ENCODE measurements around the gene ATP2B2.

DNA sequence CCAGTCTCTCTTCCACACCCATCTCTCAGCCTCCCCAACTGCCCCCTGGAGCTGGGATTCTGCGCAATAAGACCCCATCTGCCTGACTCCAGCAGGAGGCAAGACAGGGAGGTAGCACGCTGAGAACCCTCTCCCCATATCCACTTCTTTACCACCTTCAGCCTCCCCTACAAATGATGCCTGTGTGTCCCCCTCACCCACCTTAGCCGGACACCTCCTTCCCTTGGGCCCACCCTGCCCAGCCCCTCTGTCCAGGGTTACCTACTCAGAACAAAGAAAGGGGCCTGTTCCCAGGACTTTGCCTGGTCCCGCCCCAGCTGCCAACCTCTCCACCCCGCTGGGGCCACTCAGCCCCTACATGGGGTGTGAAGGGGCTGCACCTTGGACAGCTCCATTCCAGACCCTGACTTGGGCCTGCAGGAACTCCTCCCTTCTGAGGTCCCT lies 40.8 kb upstream of the ATP2B2 start:
- no peak for TF ChIP-seq EZH2phosphoT487 (IDR thresholded peaks at IDR 0.05)
- TF ChIP-seq, protein P1, sequence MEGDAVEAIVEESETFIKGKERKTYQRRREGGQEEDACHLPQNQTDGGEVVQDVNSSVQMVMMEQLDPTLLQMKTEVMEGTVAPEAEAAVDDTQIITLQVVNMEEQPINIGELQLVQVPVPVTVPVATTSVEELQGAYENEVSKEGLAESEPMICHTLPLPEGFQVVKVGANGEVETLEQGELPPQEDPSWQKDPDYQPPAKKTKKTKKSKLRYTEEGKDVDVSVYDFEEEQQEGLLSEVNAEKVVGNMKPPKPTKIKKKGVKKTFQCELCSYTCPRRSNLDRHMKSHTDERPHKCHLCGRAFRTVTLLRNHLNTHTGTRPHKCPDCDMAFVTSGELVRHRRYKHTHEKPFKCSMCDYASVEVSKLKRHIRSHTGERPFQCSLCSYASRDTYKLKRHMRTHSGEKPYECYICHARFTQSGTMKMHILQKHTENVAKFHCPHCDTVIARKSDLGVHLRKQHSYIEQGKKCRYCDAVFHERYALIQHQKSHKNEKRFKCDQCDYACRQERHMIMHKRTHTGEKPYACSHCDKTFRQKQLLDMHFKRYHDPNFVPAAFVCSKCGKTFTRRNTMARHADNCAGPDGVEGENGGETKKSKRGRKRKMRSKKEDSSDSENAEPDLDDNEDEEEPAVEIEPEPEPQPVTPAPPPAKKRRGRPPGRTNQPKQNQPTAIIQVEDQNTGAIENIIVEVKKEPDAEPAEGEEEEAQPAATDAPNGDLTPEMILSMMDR (IDR thresholded peaks at IDR 0.05) = no peak
- no peak for TF ChIP-seq EZH2 (IDR thresholded peaks at IDR 0.05)
